Hepatocyte (in vitro differentiated cells): Measurements from ENCODE around the gene UBQLN1. TPM values are rescaled to one million over a fixed set of nuclear protein-coding genes. Genes with fewer than 3 reads are reported as not detected.

Source experiments
- DNase-seq: peaks from one replicate; pipeline ENCODE4 v3.0.0-alpha.2; 2016; ENCODE audit warnings: low spot score
- H2AFZ ChIP-seq: fragments of 200-600 bp; sonication (generic); 2 replicates; pipeline ENCODE4 v1.6.0; 2016; ENCODE audit warnings: antibody characterized with exemption, mild to moderate bottlenecking
- H3K27ac ChIP-seq: fragments of 200-600 bp; sonication (generic); 2 replicates; pipeline ENCODE4 v1.5.1; 2016; ENCODE audit warnings: mild to moderate bottlenecking
- H3K27me3 ChIP-seq: fragments of 200-600 bp; sonication (generic); 2 replicates; pipeline ENCODE4 v1.6.1; 2016
- H3K36me3 ChIP-seq: fragments of 200-600 bp; sonication (generic); replicated peaks from 2 replicates; pipeline ENCODE4 v1.5.1; 2016; ENCODE audit warnings: low read depth; ENCODE audit not compliant: insufficient read depth
- H3K4me1 ChIP-seq: fragments of 200-600 bp; sonication (generic); 2 replicates; pipeline ENCODE4 v1.5.1; 2016; ENCODE audit warnings: mild to moderate bottlenecking, moderate library complexity; ENCODE audit not compliant: insufficient read depth
- H3K4me2 ChIP-seq: fragments of 200-600 bp; sonication (generic); 2 replicates; pipeline ENCODE4 v1.6.0; 2016
- H3K4me3 ChIP-seq: fragments of 200-600 bp; sonication (generic); 2 replicates; pipeline ENCODE4 v1.5.1; 2016; ENCODE audit warnings: mild to moderate bottlenecking
- H3K79me2 ChIP-seq: fragments of 200-600 bp; sonication (generic); 2 replicates; pipeline ENCODE4 v1.6.0; 2017; ENCODE audit warnings: mild to moderate bottlenecking
- H3K9me2 ChIP-seq: fragments of 200-600 bp; sonication (generic); replicated peaks from 2 replicates; pipeline ENCODE4 v1.6.0; 2017; ENCODE audit warnings: mild to moderate bottlenecking; ENCODE audit not compliant: insufficient read depth
- H3K9me3 ChIP-seq: fragments of 200-600 bp; sonication (generic); 2 replicates; pipeline ENCODE4 v1.5.1; 2016; ENCODE audit warnings: low read depth, mild to moderate bottlenecking
- H4K20me1 ChIP-seq: fragments of 200-600 bp; sonication (generic); 2 replicates; pipeline ENCODE4 v1.6.0; 2016; ENCODE audit warnings: mild to moderate bottlenecking; ENCODE audit not compliant: insufficient read depth, poor library complexity, severe bottlenecking
- EZH2 ChIP-seq: fragments of 200-600 bp; sonication (generic); IDR thresholded peaks from 2 replicates; pipeline ENCODE4 v1.6.1; 2016; ENCODE audit warnings: antibody characterized with exemption, mild to moderate bottlenecking, borderline replicate concordance
- EZH2phosphoT487 ChIP-seq: fragments of 200-600 bp; sonication (generic); IDR thresholded peaks from one replicate; pipeline ENCODE4 v1.6.1; 2018; ENCODE audit warnings: antibody characterized with exemption, mild to moderate bottlenecking, low read depth, moderate library complexity; ENCODE audit not compliant: unreplicated experiment, severe bottlenecking
- WGBS: methylation state at CpG from one replicate; pipeline ENCODE4 v1.1.6; 2016; ENCODE audit warnings: low lambda C conversion rate; ENCODE audit errors: missing lambda C conversion rate; 5-methylcytosine and 5-hydroxymethylcytosine counted together
- polyA plus RNA-seq: library from polyadenylated mRNA; unstranded; fragments of >200 nt; fragmentation: Nextera tagmentation; extraction: Ambion mirVana; gene quantifications from 2 replicates; pipeline ENCODE4 v1.2.1, GENCODE V29; 2016
- total RNA-seq: library from RNA; depleted of rRNA; stranded (reverse); fragments of >200 nt; gene quantifications from 2 replicates; pipeline ENCODE4 v1.2.3, GENCODE V29; 2014
- TF ChIP-seq, protein P1 (sequence below): fragments of 200-600 bp; sonication (generic); IDR thresholded peaks from 2 replicates; pipeline ENCODE4 v1.5.1; 2016; ENCODE audit warnings: antibody characterized with exemption, mild to moderate bottlenecking; ENCODE audit not compliant: poor library complexity

Gene UBQLN1
- total and polyA plus RNA-seq, 2 experiments from 2014 or later = 42.6 to 97.1 TPM

GRCh38 chr9:83629433-83630104 lies 78.2 kb downstream of the UBQLN1 start:
- Histone ChIP-seq H3K9me3 (no peaks in the 10 kb centered on the region), H4K20me1 (no peaks in the 10 kb centered on the region), H3K4me2 (no peak overlapping the region), H3K79me2 (peaks cover 4% of the 10 kb centered on the region), H3K4me1 (peaks cover 11% of the 10 kb centered on the region), H3K9me2 (no peaks in the 10 kb centered on the region), H3K4me3 (no peak overlapping the region), H3K36me3 (no peaks in the 10 kb centered on the region), H3K27me3 (no peaks in the 10 kb centered on the region), H3K27ac (peak overlapping the region; percentile 27), H2AFZ (no peak overlapping the region)
- no peak for TF ChIP-seq EZH2phosphoT487
- TF ChIP-seq, protein P1, sequence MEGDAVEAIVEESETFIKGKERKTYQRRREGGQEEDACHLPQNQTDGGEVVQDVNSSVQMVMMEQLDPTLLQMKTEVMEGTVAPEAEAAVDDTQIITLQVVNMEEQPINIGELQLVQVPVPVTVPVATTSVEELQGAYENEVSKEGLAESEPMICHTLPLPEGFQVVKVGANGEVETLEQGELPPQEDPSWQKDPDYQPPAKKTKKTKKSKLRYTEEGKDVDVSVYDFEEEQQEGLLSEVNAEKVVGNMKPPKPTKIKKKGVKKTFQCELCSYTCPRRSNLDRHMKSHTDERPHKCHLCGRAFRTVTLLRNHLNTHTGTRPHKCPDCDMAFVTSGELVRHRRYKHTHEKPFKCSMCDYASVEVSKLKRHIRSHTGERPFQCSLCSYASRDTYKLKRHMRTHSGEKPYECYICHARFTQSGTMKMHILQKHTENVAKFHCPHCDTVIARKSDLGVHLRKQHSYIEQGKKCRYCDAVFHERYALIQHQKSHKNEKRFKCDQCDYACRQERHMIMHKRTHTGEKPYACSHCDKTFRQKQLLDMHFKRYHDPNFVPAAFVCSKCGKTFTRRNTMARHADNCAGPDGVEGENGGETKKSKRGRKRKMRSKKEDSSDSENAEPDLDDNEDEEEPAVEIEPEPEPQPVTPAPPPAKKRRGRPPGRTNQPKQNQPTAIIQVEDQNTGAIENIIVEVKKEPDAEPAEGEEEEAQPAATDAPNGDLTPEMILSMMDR = no peak
- no peak for TF ChIP-seq EZH2
- 88% methylated on average over 7 of the region's 7 CpGs for WGBS
- peak; percentile 31 for DNase-seq

DNA sequence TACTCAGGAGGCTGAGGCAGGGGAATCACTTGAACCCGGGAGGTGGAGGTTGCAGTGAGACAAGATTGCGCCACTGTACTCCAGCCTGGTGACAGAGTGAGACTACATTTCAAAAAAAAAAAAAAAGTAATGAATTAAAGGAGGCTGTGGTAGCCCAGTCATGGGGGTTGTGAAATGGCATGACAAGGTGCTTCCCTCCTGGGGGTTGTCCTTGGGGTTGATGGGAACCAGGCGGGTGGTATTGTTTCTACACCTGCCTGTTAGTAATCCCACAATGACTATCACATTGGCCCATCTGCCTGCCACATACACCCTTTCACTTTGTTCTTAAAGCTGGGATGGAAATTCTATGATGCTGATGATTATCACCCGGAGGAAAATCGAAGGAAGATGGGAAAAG lies 79.2 kb downstream of the UBQLN1 start:
- WGBS = 92% methylated on average over 5 of the region's 5 CpGs
- Histone ChIP-seq H4K20me1 (no peaks in the 10 kb centered on the region), H3K4me1 (peaks cover 18% of the 10 kb centered on the region), H3K4me3 (no peak overlapping the region), H3K36me3 (no peaks in the 10 kb centered on the region), H3K27ac (peak overlapping the region; percentile 27), H3K9me2 (no peaks in the 10 kb centered on the region), H3K4me2 (no peak overlapping the region), H3K9me3 (no peaks in the 10 kb centered on the region), H2AFZ (no peak overlapping the region), H3K79me2 (peaks cover 8% of the 10 kb centered on the region), H3K27me3 (no peaks in the 10 kb centered on the region)
- no peak for DNase-seq
- TF ChIP-seq, protein P1 = no peak
- TF ChIP-seq EZH2 (no peak), EZH2phosphoT487 (no peak)

GRCh38 chr9:83625178-83625577 lies 82.6 kb downstream of the UBQLN1 start:
- H3K36me3 ChIP-seq = no peaks in the 10 kb centered on the region
- no peak for DNase-seq
- no peaks in the 10 kb centered on the region for H4K20me1 ChIP-seq
- TF ChIP-seq, protein P1 = no peak
- no peak for TF ChIP-seq EZH2
- TF ChIP-seq EZH2phosphoT487 = no peak
- peak overlapping the region; percentile 35 for H3K27ac ChIP-seq
- no peak overlapping the region for H3K4me3 ChIP-seq
- H3K9me3 ChIP-seq = no peaks in the 10 kb centered on the region
- peaks cover 8% of the 10 kb centered on the region for H3K79me2 ChIP-seq
- H3K27me3 ChIP-seq = no peaks in the 10 kb centered on the region
- H3K9me2 ChIP-seq = no peaks in the 10 kb centered on the region
- peaks cover 17% of the 10 kb centered on the region for H3K4me1 ChIP-seq
- H2AFZ ChIP-seq = no peak overlapping the region
- WGBS = 92% methylated on average over 3 of the region's 3 CpGs
- no peak overlapping the region for H3K4me2 ChIP-seq
